SKM-1 treated with dmso at 0.1 percent for 144 hours (cell line): ENCODE results near the gene REC114.
"Not testable (repeated sequence)": the region's sequence is repeated elsewhere in the genome, so short reads cannot be mapped to it uniquely, and the experiment has no call there.

ENCODE experiments used
- DNase-seq: peaks from one replicate; lab custom pipeline; 2025; ENCODE audit not compliant: unreplicated experiment; lab: John Stamatoyannopoulos, UW

The REC114 gene

GRCh38 chr15:73524919-73525318, 82.0 kb downstream of the REC114 start:
- DNase-seq = no peak

GRCh38 chr15:73527598-73527997, 84.6 kb downstream of the REC114 start:
- DNase-seq = no peak

GRCh38 chr15:73530649-73531048, 87.7 kb downstream of the REC114 start:
- no peak for DNase-seq

GRCh38 chr15:73538123-73538522, 95.2 kb downstream of the REC114 start:
- DNase-seq = no peak

GRCh38 chr15:73538563-73539211, 95.7 kb downstream of the REC114 start:
- DNase-seq = no peak

GRCh38 chr15:73539212-73540128, 96.5 kb downstream of the REC114 start:
- DNase-seq = no peak

- DNase-seq = no peak
These were observed 97.2 kb downstream of the REC114 start for GRCh38 chr15:73540161-73540560.

GRCh38 chr15:73541479-73541878, 98.5 kb downstream of the REC114 start:
- no peak for DNase-seq

GRCh38 chr15:73548925-73549324, 106.0 kb downstream of the REC114 start:
- not testable (repeated sequence) for DNase-seq

- no peak for DNase-seq
These were observed 107.2 kb downstream of the REC114 start for GRCh38 chr15:73550190-73550589.

- no peak for DNase-seq
These were observed 112.1 kb downstream of the REC114 start for GRCh38 chr15:73555080-73555479.

GRCh38 chr15:73558529-73558928, 115.6 kb downstream of the REC114 start:
- no peak for DNase-seq

GRCh38 chr15:73560501-73561117, 117.6 kb downstream of the REC114 start:
- peak; percentile 11 for DNase-seq

- DNase-seq = peak; percentile 63
These were observed 121.3 kb downstream of the REC114 start for GRCh38 chr15:73564255-73564654.

- DNase-seq = no peak
These were observed 124.1 kb downstream of the REC114 start for GRCh38 chr15:73567020-73567419.

- DNase-seq = no peak
These were observed 125.8 kb downstream of the REC114 start for GRCh38 chr15:73568564-73569280.

GRCh38 chr15:73569361-73569760, 126.4 kb downstream of the REC114 start:
- no peak for DNase-seq

- DNase-seq = no peak
These were observed 127.5 kb downstream of the REC114 start for GRCh38 chr15:73570355-73571032.

GRCh38 chr15:73571346-73571745, 128.4 kb downstream of the REC114 start:
- no peak for DNase-seq

GRCh38 chr15:73572296-73572695, 129.3 kb downstream of the REC114 start:
- DNase-seq = no peak

GRCh38 chr15:73573037-73573436, 130.1 kb downstream of the REC114 start:
- no peak for DNase-seq
